ENCODE measurements around the gene SLC31A2. TPM values are rescaled to one million over a fixed set of nuclear protein-coding genes. Genes with fewer than 3 reads are reported as not detected.

SLC31A2 gene
- polyA plus RNA-seq, 3 donors: 82.9 to 247 (median 188) TPM

GRCh38 chr9:113164536-113165300 lies 13.9 kb downstream of the SLC31A2 start:
- TF ChIP-seq, protein P1, sequence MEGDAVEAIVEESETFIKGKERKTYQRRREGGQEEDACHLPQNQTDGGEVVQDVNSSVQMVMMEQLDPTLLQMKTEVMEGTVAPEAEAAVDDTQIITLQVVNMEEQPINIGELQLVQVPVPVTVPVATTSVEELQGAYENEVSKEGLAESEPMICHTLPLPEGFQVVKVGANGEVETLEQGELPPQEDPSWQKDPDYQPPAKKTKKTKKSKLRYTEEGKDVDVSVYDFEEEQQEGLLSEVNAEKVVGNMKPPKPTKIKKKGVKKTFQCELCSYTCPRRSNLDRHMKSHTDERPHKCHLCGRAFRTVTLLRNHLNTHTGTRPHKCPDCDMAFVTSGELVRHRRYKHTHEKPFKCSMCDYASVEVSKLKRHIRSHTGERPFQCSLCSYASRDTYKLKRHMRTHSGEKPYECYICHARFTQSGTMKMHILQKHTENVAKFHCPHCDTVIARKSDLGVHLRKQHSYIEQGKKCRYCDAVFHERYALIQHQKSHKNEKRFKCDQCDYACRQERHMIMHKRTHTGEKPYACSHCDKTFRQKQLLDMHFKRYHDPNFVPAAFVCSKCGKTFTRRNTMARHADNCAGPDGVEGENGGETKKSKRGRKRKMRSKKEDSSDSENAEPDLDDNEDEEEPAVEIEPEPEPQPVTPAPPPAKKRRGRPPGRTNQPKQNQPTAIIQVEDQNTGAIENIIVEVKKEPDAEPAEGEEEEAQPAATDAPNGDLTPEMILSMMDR (IDR thresholded peaks at IDR 0.05): no peak
- peaks cover 44% of the 10 kb centered on the region for H3K79me2 ChIP-seq (ENCODE audit: insufficient read depth, low read length)
- WGBS (ENCODE audit: insufficient coverage): no CpG with 5 or more reads among the region's 4 CpGs
- no peak for DNase-seq
- H2AFZ ChIP-seq (ENCODE audit: insufficient read depth, low read depth, low read length, poor library complexity, severe bottlenecking): no peak overlapping the region
- H3K36me3 ChIP-seq (replicated peaks in 1 of 2; ENCODE audit: control insufficient read depth in 1 of 2, insufficient read depth in 2 of 2, low read length in 2 of 2): peaks cover 97 to 100% of the 10 kb centered on the region in 2 donors
- H3K9me3 ChIP-seq (replicated peaks in 1 of 2; ENCODE audit: control insufficient read depth in 1 of 2, insufficient read depth in 1 of 2, low read length in 2 of 2): no peaks in the 10 kb centered on the region
- no peak overlapping the region for H3K4me2 ChIP-seq (replicated peaks; ENCODE audit: extremely low read depth, low read length, poor library complexity, severe bottlenecking)
- Mint-ChIP-seq H3K36me3 (peaks cover 90 to 94% of the 10 kb centered on the region in 2 donors), H3K27ac (peak overlapping the region in 4 of 7 donors; percentile 24 to 84 (median 73)), H3K27me3 (ENCODE audit: low read depth in 3 of 3) (peaks cover 0 to 1% (median 0%) of the 10 kb centered on the region in 3 donors), H3K9me3 (no peaks in the 10 kb centered on the region), H3K4me1 (peaks cover 3% of the 10 kb centered on the region), H3K4me3 (no peak overlapping the region)
- no peak overlapping the region for H3K9ac ChIP-seq (ENCODE audit: insufficient read depth, low read length, poor library complexity, severe bottlenecking)
- peak overlapping the region in 1 of 2 donors; percentile 67 for H3K27ac ChIP-seq (ENCODE audit: low read depth in 1 of 2, low read length in 2 of 2)
- H3K27me3 ChIP-seq (ENCODE audit: control insufficient read depth in 2 of 2, insufficient read depth in 2 of 2, low read length in 2 of 2): no peaks in the 10 kb centered on the region
- no peak overlapping the region for H3K4me3 ChIP-seq (replicated peaks in 1 of 3; ENCODE audit: low read depth in 2 of 3, low read length in 3 of 3)
- H4K20me1 ChIP-seq (ENCODE audit: insufficient read depth, low read length): peaks cover 100% of the 10 kb centered on the region
- no peaks in the 10 kb centered on the region for H3K4me1 ChIP-seq (ENCODE audit: control insufficient read depth in 1 of 2, insufficient read depth in 2 of 2, low read length in 2 of 2)
- intact Hi-C loops (cut with micrococcal nuclease): no loop called here

- Mint-ChIP-seq H3K4me3 (no peak overlapping the region), H3K36me3 (peaks cover 95 to 98% of the 10 kb centered on the region in 2 donors), H3K27me3 (ENCODE audit: low read depth in 3 of 3) (peaks cover 0 to 1% (median 0%) of the 10 kb centered on the region in 3 donors), H3K9me3 (no peaks in the 10 kb centered on the region), H3K4me1 (no peaks in the 10 kb centered on the region), H3K27ac (peak overlapping the region in 4 of 7 donors; percentile 47 to 87 (median 73))
- 90% methylated on average over 3 of the region's 4 CpGs for WGBS (ENCODE audit: insufficient coverage)
- intact Hi-C loops (cut with micrococcal nuclease): no loop called here
- H3K27me3 ChIP-seq (ENCODE audit: control insufficient read depth in 2 of 2, insufficient read depth in 2 of 2, low read length in 2 of 2): no peaks in the 10 kb centered on the region
- peaks cover 99 to 100% of the 10 kb centered on the region in 2 donors for H3K36me3 ChIP-seq (replicated peaks in 1 of 2; ENCODE audit: control insufficient read depth in 1 of 2, insufficient read depth in 2 of 2, low read length in 2 of 2)
- TF ChIP-seq, protein P1 (IDR thresholded peaks at IDR 0.05): no peak
- H2AFZ ChIP-seq (ENCODE audit: insufficient read depth, low read depth, low read length, poor library complexity, severe bottlenecking): no peak overlapping the region
- no peak for DNase-seq
- H3K27ac ChIP-seq (ENCODE audit: low read depth in 1 of 2, low read length in 2 of 2): peak overlapping the region; percentile 3 to 67
- no peaks in the 10 kb centered on the region for H3K4me1 ChIP-seq (ENCODE audit: control insufficient read depth in 1 of 2, insufficient read depth in 2 of 2, low read length in 2 of 2)
- no peak overlapping the region for H3K9ac ChIP-seq (ENCODE audit: insufficient read depth, low read length, poor library complexity, severe bottlenecking)
- peaks cover 100% of the 10 kb centered on the region for H4K20me1 ChIP-seq (ENCODE audit: insufficient read depth, low read length)
- no peaks in the 10 kb centered on the region for H3K9me3 ChIP-seq (replicated peaks in 1 of 2; ENCODE audit: control insufficient read depth in 1 of 2, insufficient read depth in 1 of 2, low read length in 2 of 2)
- no peak overlapping the region for H3K4me2 ChIP-seq (replicated peaks; ENCODE audit: extremely low read depth, low read length, poor library complexity, severe bottlenecking)
- H3K79me2 ChIP-seq (ENCODE audit: insufficient read depth, low read length): peaks cover 36% of the 10 kb centered on the region
- H3K4me3 ChIP-seq (replicated peaks in 1 of 3; ENCODE audit: low read depth in 2 of 3, low read length in 3 of 3): no peak overlapping the region
Measured at GRCh38 chr9:113166039-113166438, 15.2 kb downstream of the SLC31A2 start.

All from CD14-positive monocyte (primary cell).